Activated CD4-positive, alpha-beta memory T cell treated with anti-CD3 and anti-CD28 coated beads for 36 hours (primary cell): Measurements from ENCODE around the gene PMS1. TPM values are rescaled to one million over a fixed set of nuclear protein-coding genes. Genes with fewer than 3 reads are reported as not detected.
"Not testable (repeated sequence)": the region's sequence is repeated elsewhere in the genome, so short reads cannot be mapped to it uniquely, and the experiment has no call there.

Experiments
- CTCF ChIA-PET: fragments of 350-600 bp; sonication (Branson Sonifier 250); formaldehyde crosslinking; loops from one replicate; lab custom pipeline; 2021; ENCODE audit warnings: antibody characterized with exemption, inconsistent platforms; lab: Charles Lee
- POLR2A ChIA-PET: fragments of 350-600 bp; sonication (Branson Sonifier 250); formaldehyde crosslinking; loops from one replicate; lab custom pipeline; 2021; ENCODE audit warnings: antibody characterized with exemption; lab: Charles Lee
- DNase-seq: peaks from one replicate; pipeline ENCODE4 v3.0.0-alpha.2; 2020
- H3K27ac Mint-ChIP-seq: one replicate; pipeline ENCODE4 v1.8.0; 2021; ENCODE audit warnings: mixed read lengths
- H3K27me3 Mint-ChIP-seq: one replicate; pipeline ENCODE4 v1.8.0; 2021; ENCODE audit warnings: mixed read lengths
- H3K36me3 Mint-ChIP-seq: one replicate; pipeline ENCODE4 v1.8.0; 2021; ENCODE audit warnings: mixed read lengths
- H3K4me1 Mint-ChIP-seq: one replicate; pipeline ENCODE4 v1.8.0; 2021; ENCODE audit warnings: low read depth, mixed read lengths
- H3K4me3 Mint-ChIP-seq: one replicate; pipeline ENCODE4 v1.8.0; 2021; ENCODE audit warnings: mild to moderate bottlenecking, mixed read lengths
- H3K9me3 Mint-ChIP-seq: one replicate; pipeline ENCODE4 v1.8.0; 2021; ENCODE audit warnings: mixed read lengths
- intact Hi-C: fragments of 100-400 bp; cut with micrococcal nuclease; formaldehyde crosslinking; loops from one replicate; pipeline ENCODE4 v1.15.1; 2023
- total RNA-seq, 2 experiments: library from RNA; stranded (reverse); gene quantifications; one replicate each; pipeline ENCODE4 v1.2.3, GENCODE V29; 2021

PMS1 gene
- total RNA-seq, 2 experiments from 2014 or later = 36.0 to 38.6 TPM

GRCh38 chr2:189818249-189819038 is 34.2 kb downstream of the PMS1 start:
- Mint-ChIP-seq H3K4me1 (peaks cover 16% of the 10 kb centered on the region), H3K9me3 (no peaks in the 10 kb centered on the region), H3K27me3 (no peaks in the 10 kb centered on the region), H3K27ac (peak overlapping the region; percentile 82), H3K36me3 (peaks cover 39% of the 10 kb centered on the region), H3K4me3 (no peak overlapping the region)
- CTCF ChIA-PET = no interaction called here
- intact Hi-C loops = loop anchor here (1.0 to 2.0 kb wide), 3 partner anchors 20 to 95 kb away; partner anchors contain the start of genes ORMDL1 and PMS1
- POLR2A ChIA-PET = interaction anchor here (1.0 kb wide), 1 partner anchor 34 kb away, joined by 4 read pairs; the partner anchor contains the start of genes ORMDL1 and PMS1
- DNase-seq = no peak

- CTCF ChIA-PET = no interaction called here
- Mint-ChIP-seq H3K4me3 (no peak overlapping the region), H3K27me3 (no peaks in the 10 kb centered on the region), H3K9me3 (no peaks in the 10 kb centered on the region), H3K36me3 (peaks cover 33% of the 10 kb centered on the region), H3K27ac (peak overlapping the region; percentile 82), H3K4me1 (peaks cover 16% of the 10 kb centered on the region)
- POLR2A ChIA-PET = interaction anchor here (1.0 kb wide), 1 partner anchor 35 kb away, joined by 4 read pairs; the partner anchor contains the start of genes ORMDL1 and PMS1
- intact Hi-C loops = loop anchor here (2.0 kb wide), 1 partner anchor 20 kb away; no protein-coding TSS in a partner anchor
- no peak for DNase-seq
Measured at GRCh38 chr2:189819297-189819704, 35.1 kb downstream of the PMS1 start.

- CTCF ChIA-PET = no interaction called here
- H3K9me3 Mint-ChIP-seq = no peaks in the 10 kb centered on the region
- no peaks in the 10 kb centered on the region for H3K27me3 Mint-ChIP-seq
- peaks cover 16% of the 10 kb centered on the region for H3K4me1 Mint-ChIP-seq
- no peak for DNase-seq
- POLR2A ChIA-PET = no interaction called here
- intact Hi-C loops = no loop called here
- peaks cover 25% of the 10 kb centered on the region for H3K36me3 Mint-ChIP-seq
- no peak overlapping the region for H3K4me3 Mint-ChIP-seq
- no peak overlapping the region for H3K27ac Mint-ChIP-seq
Measured at GRCh38 chr2:189821953-189822748, 37.9 kb downstream of the PMS1 start.

- H3K9me3 Mint-ChIP-seq = no peaks in the 10 kb centered on the region
- intact Hi-C loops = no loop called here
- H3K36me3 Mint-ChIP-seq = peaks cover 18% of the 10 kb centered on the region
- no peak overlapping the region for H3K27ac Mint-ChIP-seq
- no peak for DNase-seq
- H3K4me1 Mint-ChIP-seq = no peaks in the 10 kb centered on the region
- H3K4me3 Mint-ChIP-seq = no peak overlapping the region
- CTCF ChIA-PET = no interaction called here
- POLR2A ChIA-PET = interaction anchor here (1.2 kb wide), 1 partner anchor 9 kb away, joined by 3 read pairs; no protein-coding TSS in a partner anchor
- no peaks in the 10 kb centered on the region for H3K27me3 Mint-ChIP-seq
Measured at GRCh38 chr2:189824694-189825396, 40.6 kb downstream of the PMS1 start.

- POLR2A ChIA-PET = interaction anchor here (1.2 kb wide), 1 partner anchor 10 kb away, joined by 3 read pairs; no protein-coding TSS in a partner anchor
- no peak for DNase-seq
- Mint-ChIP-seq H3K4me3 (no peak overlapping the region), H3K4me1 (peaks cover 2% of the 10 kb centered on the region), H3K36me3 (peaks cover 8% of the 10 kb centered on the region), H3K9me3 (no peaks in the 10 kb centered on the region), H3K27ac (no peak overlapping the region), H3K27me3 (no peaks in the 10 kb centered on the region)
- CTCF ChIA-PET = no interaction called here
- intact Hi-C loops = no loop called here
Measured at GRCh38 chr2:189826039-189826438, 41.8 kb downstream of the PMS1 start.

- Mint-ChIP-seq H3K9me3 (no peaks in the 10 kb centered on the region), H3K27ac (no peak overlapping the region), H3K4me1 (peaks cover 2% of the 10 kb centered on the region), H3K4me3 (no peak overlapping the region), H3K36me3 (peaks cover 13% of the 10 kb centered on the region), H3K27me3 (no peaks in the 10 kb centered on the region)
- ChIA-PET POLR2A (no interaction called here), CTCF (no interaction called here)
- DNase-seq = no peak
- intact Hi-C loops = no loop called here
Measured at GRCh38 chr2:189829102-189829833, 45.0 kb downstream of the PMS1 start.

GRCh38 chr2:189830510-189830909 is 46.3 kb downstream of the PMS1 start:
- DNase-seq = no peak
- ChIA-PET POLR2A (no interaction called here), CTCF (interaction anchor here (1.5 kb wide), 1 partner anchor 170 kb away, joined by 3 read pairs; no protein-coding TSS in a partner anchor)
- Mint-ChIP-seq H3K36me3 (peaks cover 11% of the 10 kb centered on the region), H3K27ac (no peak overlapping the region), H3K4me1 (peaks cover 2% of the 10 kb centered on the region), H3K4me3 (no peak overlapping the region), H3K27me3 (no peaks in the 10 kb centered on the region), H3K9me3 (no peaks in the 10 kb centered on the region)
- intact Hi-C loops = no loop called here

- Mint-ChIP-seq H3K27ac (no peak overlapping the region), H3K9me3 (no peaks in the 10 kb centered on the region), H3K36me3 (peaks cover 19% of the 10 kb centered on the region), H3K4me3 (no peak overlapping the region), H3K27me3 (no peaks in the 10 kb centered on the region), H3K4me1 (peaks cover 2% of the 10 kb centered on the region)
- ChIA-PET CTCF (no interaction called here), POLR2A (no interaction called here)
- no peak for DNase-seq
- intact Hi-C loops = no loop called here
Measured at GRCh38 chr2:189834059-189834458, 49.8 kb downstream of the PMS1 start.

- H3K9me3 Mint-ChIP-seq, H3K4me1 Mint-ChIP-seq, CTCF ChIA-PET, POLR2A ChIA-PET, intact Hi-C loops, H3K27me3 Mint-ChIP-seq, H3K4me3 Mint-ChIP-seq, DNase-seq, H3K27ac Mint-ChIP-seq: not testable (repeated sequence)
- H3K36me3 Mint-ChIP-seq = peaks cover 17% of the 10 kb centered on the region
Measured at GRCh38 chr2:189834642-189835041, 50.4 kb downstream of the PMS1 start.

- Mint-ChIP-seq H3K4me1 (no peaks in the 10 kb centered on the region), H3K27ac (no peak overlapping the region), H3K9me3 (no peaks in the 10 kb centered on the region), H3K4me3 (no peak overlapping the region), H3K36me3 (peaks cover 17% of the 10 kb centered on the region), H3K27me3 (no peaks in the 10 kb centered on the region)
- ChIA-PET CTCF (no interaction called here), POLR2A (no interaction called here)
- DNase-seq = no peak
- intact Hi-C loops = no loop called here
Measured at GRCh38 chr2:189835855-189836558, 51.8 kb downstream of the PMS1 start.

- Mint-ChIP-seq H3K9me3 (no peaks in the 10 kb centered on the region), H3K27ac (no peak overlapping the region), H3K27me3 (no peaks in the 10 kb centered on the region), H3K4me3 (no peak overlapping the region), H3K4me1 (peaks cover 3% of the 10 kb centered on the region), H3K36me3 (peaks cover 18% of the 10 kb centered on the region)
- intact Hi-C loops = no loop called here
- ChIA-PET POLR2A (no interaction called here), CTCF (no interaction called here)
- no peak for DNase-seq
Measured at GRCh38 chr2:189836644-189837043, 52.4 kb downstream of the PMS1 start.
